Thymus (tissue), 11 donors: ENCODE measurements around the gene ZMYND10. TPM values are rescaled to one million over a fixed set of nuclear protein-coding genes. Genes with fewer than 3 reads are reported as not detected.
A peak's percentile ranks its signal among the peaks of the same experiment; 100 is the strongest.
"Not testable (repeated sequence)": the region's sequence is repeated elsewhere in the genome, so short reads cannot be mapped to it uniquely, and the experiment has no call there.

Experiments
- DNase-seq, 9 donors: peaks; one replicate each; pipeline ENCODE4 v3.0.0-alpha.2; 2013; ENCODE audit warnings: low spot score in 9 of 9, low read depth in 6 of 9, missing footprints in 1 of 9
- H3K27ac ChIP-seq, 2 donors: one replicate each; pipeline ENCODE4 v1.5.1; 2013; ENCODE audit warnings: control low read depth in 1 of 2, low read depth in 1 of 2, low read length in 1 of 2, mild to moderate bottlenecking in 1 of 2, moderate library complexity in 1 of 2
- H3K27me3 ChIP-seq, 2 donors: one replicate each; pipeline ENCODE4 v1.5.1; 2013; ENCODE audit warnings: low read length in 1 of 2; ENCODE audit not compliant: control insufficient read depth in 2 of 2, insufficient read depth in 1 of 2
- H3K36me3 ChIP-seq, 2 donors: one replicate each; pipeline ENCODE4 v1.5.1; 2013; ENCODE audit warnings: low read length in 1 of 2, mild to moderate bottlenecking in 1 of 2, moderate library complexity in 1 of 2; ENCODE audit not compliant: control insufficient read depth in 2 of 2, insufficient read depth in 2 of 2
- H3K4me1 ChIP-seq, 2 donors: one replicate each; pipeline ENCODE4 v1.5.1; 2013; ENCODE audit warnings: low read length in 2 of 2; ENCODE audit not compliant: control insufficient read depth in 2 of 2, insufficient read depth in 2 of 2
- H3K4me3 ChIP-seq, 2 donors: one replicate each; pipeline ENCODE4 v1.5.1; 2013; ENCODE audit warnings: low read length in 2 of 2, control low read depth in 1 of 2, mild to moderate bottlenecking in 1 of 2
- H3K9me3 ChIP-seq, 2 donors: one replicate each; pipeline ENCODE4 v1.5.1; 2013; ENCODE audit warnings: low read length in 1 of 2, mild to moderate bottlenecking in 1 of 2; ENCODE audit not compliant: control insufficient read depth in 2 of 2, insufficient read depth in 1 of 2
- WGBS: extraction: QIAGEN DNeasy Blood & Tissue Kit; methylation state at CpG from one replicate; pipeline ENCODE4 v1.1.7; 2013; 5-methylcytosine and 5-hydroxymethylcytosine counted together
- polyA plus RNA-seq: library from polyadenylated mRNA; stranded (reverse); fragments of 200-250 nt; gene quantifications from one replicate; pipeline ENCODE4 v1.2.3, GENCODE V29; 2013
- total RNA-seq: library from RNA; stranded (reverse); fragments of 120-200 nt; gene quantifications from one replicate; pipeline ENCODE4 v1.2.4, GENCODE V29; 2013
- donor health status: healthy.

Gene ZMYND10
- total and polyA plus RNA-seq, 2 donors = 0.66 to 5.5 TPM

- DNase-seq = no peak
- 98% methylated on average over 29 of the region's 29 CpGs for WGBS
- no peak overlapping the region for H3K27ac ChIP-seq
- peaks cover 5 to 7% of the 10 kb centered on the region in 2 donors for H3K36me3 ChIP-seq
- H3K4me1 ChIP-seq = peaks cover 8 to 30% of the 10 kb centered on the region in 2 donors
- peak overlapping the region; percentile 71 to 75 for H3K4me3 ChIP-seq
- no peaks in the 10 kb centered on the region for H3K9me3 ChIP-seq
- H3K27me3 ChIP-seq = no peaks in the 10 kb centered on the region
Observed at GRCh38 chr3:50319894-50320625, 25.5 kb downstream of the ZMYND10 start.

GRCh38 chr3:50319181-50319893 lies 26.2 kb downstream of the ZMYND10 start:
- peaks cover 8 to 29% of the 10 kb centered on the region in 2 donors for H3K4me1 ChIP-seq
- 97% methylated on average over 16 of the region's 16 CpGs for WGBS
- no peak for DNase-seq
- no peak overlapping the region for H3K4me3 ChIP-seq
- peaks cover 4 to 6% of the 10 kb centered on the region in 2 donors for H3K36me3 ChIP-seq
- H3K27me3 ChIP-seq = no peaks in the 10 kb centered on the region
- no peaks in the 10 kb centered on the region for H3K9me3 ChIP-seq
- H3K27ac ChIP-seq = no peak overlapping the region

GRCh38 chr3:50318615-50319014 lies 26.9 kb downstream of the ZMYND10 start:
- H3K4me3 ChIP-seq = no peak overlapping the region
- peaks cover 0 to 3% of the 10 kb centered on the region in 2 donors for H3K36me3 ChIP-seq
- H3K27ac ChIP-seq = no peak overlapping the region
- H3K27me3 ChIP-seq = no peaks in the 10 kb centered on the region
- no peaks in the 10 kb centered on the region for H3K9me3 ChIP-seq
- WGBS = 81% methylated on average over 10 of the region's 10 CpGs
- H3K4me1 ChIP-seq = peaks cover 8 to 26% of the 10 kb centered on the region in 2 donors
- DNase-seq = no peak

GRCh38 chr3:50318163-50318562 lies 27.4 kb downstream of the ZMYND10 start:
- H3K27ac ChIP-seq = no peak overlapping the region
- H3K27me3 ChIP-seq = no peaks in the 10 kb centered on the region
- H3K4me3 ChIP-seq = no peak overlapping the region
- H3K4me1 ChIP-seq = peaks cover 8 to 26% of the 10 kb centered on the region in 2 donors
- no peak for DNase-seq
- H3K9me3 ChIP-seq = no peaks in the 10 kb centered on the region
- peaks cover 0 to 3% of the 10 kb centered on the region in 2 donors for H3K36me3 ChIP-seq
- 93% methylated on average over 11 of the region's 11 CpGs for WGBS

GRCh38 chr3:50317300-50317699 lies 28.2 kb downstream of the ZMYND10 start:
- Histone ChIP-seq H3K27me3 (no peaks in the 10 kb centered on the region), H3K4me3 (no peak overlapping the region), H3K27ac (peak overlapping the region in 1 of 2 donors; percentile 25), H3K9me3 (no peaks in the 10 kb centered on the region), H3K4me1 (peaks cover 8 to 24% of the 10 kb centered on the region in 2 donors), H3K36me3 (peaks cover 0 to 3% of the 10 kb centered on the region in 2 donors)
- 90% methylated on average over 6 of the region's 6 CpGs for WGBS
- DNase-seq = no peak

GRCh38 chr3:50316657-50317242 lies 28.8 kb downstream of the ZMYND10 start:
- Histone ChIP-seq H3K27ac (peak overlapping the region in 1 of 2 donors; percentile 25), H3K36me3 (peaks cover 0 to 3% of the 10 kb centered on the region in 2 donors), H3K4me3 (no peak overlapping the region), H3K4me1 (peaks cover 5 to 18% of the 10 kb centered on the region in 2 donors), H3K9me3 (no peaks in the 10 kb centered on the region), H3K27me3 (no peaks in the 10 kb centered on the region)
- 82% methylated on average over 9 of the region's 9 CpGs for WGBS
- no peak for DNase-seq

- whole genome bisulfite sequencing = over 99% methylated on average over 4 of the region's 4 CpGs
- no peak for DNase-seq
- no peaks in the 10 kb centered on the region for H3K27me3 ChIP-seq
- H3K4me1 ChIP-seq = peaks cover 0 to 7% of the 10 kb centered on the region in 2 donors
- no peaks in the 10 kb centered on the region for H3K9me3 ChIP-seq
- no peak overlapping the region for H3K27ac ChIP-seq
- H3K36me3 ChIP-seq = peaks cover 0 to 3% of the 10 kb centered on the region in 2 donors
- no peak overlapping the region for H3K4me3 ChIP-seq
Observed at GRCh38 chr3:50314816-50315215, 30.7 kb downstream of the ZMYND10 start.

GRCh38 chr3:50314342-50314741 lies 31.2 kb downstream of the ZMYND10 start:
- Histone ChIP-seq H3K27ac (no peak overlapping the region), H3K4me3 (no peak overlapping the region), H3K36me3 (no peaks in the 10 kb centered on the region), H3K9me3 (peaks cover 0 to 3% of the 10 kb centered on the region in 2 donors), H3K4me1 (peaks cover 0 to 6% of the 10 kb centered on the region in 2 donors), H3K27me3 (no peaks in the 10 kb centered on the region)
- 95% methylated on average over 3 of the region's 3 CpGs for WGBS
- DNase-seq = no peak

GRCh38 chr3:50312041-50312440 lies 33.5 kb downstream of the ZMYND10 start:
- H3K4me1 ChIP-seq, H3K27me3 ChIP-seq, H3K4me3 ChIP-seq, H3K36me3 ChIP-seq, H3K27ac ChIP-seq, DNase-seq: not testable (repeated sequence)
- peaks cover 0 to 24% of the 10 kb centered on the region in 2 donors for H3K9me3 ChIP-seq
- WGBS = 98% methylated on average over 32 of the region's 32 CpGs
